Activated CD8-positive, alpha-beta memory T cell treated with anti-CD3 and anti-CD28 coated beads for 48 hours (primary cell): ENCODE data around the gene TPRG1.

ENCODE experiments used
- DNase-seq, 3 experiments: peaks; one replicate each; pipeline ENCODE4 v3.0.0-alpha.2; 2020; ENCODE audit warnings: low read depth in 2 of 3, low spot score in 2 of 3

Gene TPRG1

GRCh38 chr3:189165092-189165612 lies 6.6 kb upstream of the TPRG1 start:
- DNase-seq = no peak

- no peak for DNase-seq
Measured at GRCh38 chr3:189166321-189166720, 5.5 kb upstream of the TPRG1 start.

GRCh38 chr3:189167027-189167766 lies 4.6 kb upstream of the TPRG1 start:
- no peak for DNase-seq

GRCh38 chr3:189168711-189169110 lies 3.1 kb upstream of the TPRG1 start:
- no peak for DNase-seq

GRCh38 chr3:189169728-189170127 lies 2.0 kb upstream of the TPRG1 start:
- DNase-seq = no peak

- DNase-seq = no peak
Measured at GRCh38 chr3:189170559-189170958, 1.2 kb upstream of the TPRG1 start.

GRCh38 chr3:189172668-189173419 lies 1.1 kb downstream of the TPRG1 start:
- DNase-seq = no peak

- DNase-seq = no peak
Measured at GRCh38 chr3:189184566-189184965, 12.8 kb downstream of the TPRG1 start.

- no peak for DNase-seq
Measured at GRCh38 chr3:189186101-189186500, 14.3 kb downstream of the TPRG1 start.

GRCh38 chr3:189188466-189188865 lies 16.7 kb downstream of the TPRG1 start:
- DNase-seq = no peak

- DNase-seq = no peak
Measured at GRCh38 chr3:189192725-189193124, 21.0 kb downstream of the TPRG1 start.

- no peak for DNase-seq
Measured at GRCh38 chr3:189195302-189195701, 23.5 kb downstream of the TPRG1 start.

GRCh38 chr3:189202106-189202505 lies 30.3 kb downstream of the TPRG1 start:
- no peak for DNase-seq

- DNase-seq = no peak
Measured at GRCh38 chr3:189202583-189202982, 30.8 kb downstream of the TPRG1 start.

- DNase-seq = no peak
Measured at GRCh38 chr3:189204167-189204866, 32.5 kb downstream of the TPRG1 start.

GRCh38 chr3:189204937-189205336 lies 33.2 kb downstream of the TPRG1 start:
- DNase-seq = no peak

GRCh38 chr3:189210251-189210770 lies 38.5 kb downstream of the TPRG1 start:
- DNase-seq = no peak

GRCh38 chr3:189212681-189213080 lies 40.9 kb downstream of the TPRG1 start:
- no peak for DNase-seq

- no peak for DNase-seq
Measured at GRCh38 chr3:189214651-189215050, 42.9 kb downstream of the TPRG1 start.

GRCh38 chr3:189222927-189223636 lies 51.3 kb downstream of the TPRG1 start:
- no peak for DNase-seq

- no peak for DNase-seq
Measured at GRCh38 chr3:189225431-189225830, 53.7 kb downstream of the TPRG1 start.
